HepG2 (cell line): ENCODE data around the gene POLR1D. TPM values are rescaled to one million over a fixed set of nuclear protein-coding genes. Genes with fewer than 3 reads are reported as not detected.

Source experiments
- ATF4 ChIP-seq, 2 experiments: fragments of 450-650 bp in 1 of 2; sonication (generic) in 1 of 2; formaldehyde crosslinking; IDR thresholded peaks; 2 replicates each; pipeline versions ENCODE4 v1.5.0 to v1.8.0; 2020 to 2022; ENCODE audit warnings: mild to moderate bottlenecking in 1 of 2, missing genetic modification reagents in 1 of 2
- FOXP1 ChIP-seq, 2 experiments: fragments of 450-650 bp in 1 of 2; IDR thresholded peaks; 2 replicates each; pipeline ENCODE4 v1.6.1; 2017 to 2018; ENCODE audit warnings: antibody characterized with exemption in 1 of 2
- HBP1 ChIP-seq: IDR thresholded peaks from 2 replicates; pipeline ENCODE4 v1.6.1; 2016; ENCODE audit warnings: low read depth, control low read depth
- HDAC2 ChIP-seq: sonication (generic); formaldehyde crosslinking; IDR thresholded peaks from 2 replicates; pipeline ENCODE4 v1.4.0; 2020; ENCODE audit warnings: missing genetic modification reagents
- HHEX ChIP-seq: IDR thresholded peaks from 2 replicates; pipeline ENCODE4 v1.6.1; 2016; ENCODE audit warnings: control low read depth
- HNF4A ChIP-seq: sonication (generic); formaldehyde crosslinking; IDR thresholded peaks from 2 replicates; pipeline ENCODE4 v1.4.0; 2020; ENCODE audit warnings: missing genetic modification reagents
- ISX ChIP-seq: sonication (generic); formaldehyde crosslinking; conservative IDR thresholded peaks from 2 replicates; pipeline ENCODE4 v1.5.0; 2020; ENCODE audit warnings: missing genetic modification reagents
- KDM4B ChIP-seq: sonication (generic); formaldehyde crosslinking; IDR thresholded peaks from 2 replicates; pipeline ENCODE4 v1.4.0; 2020; ENCODE audit warnings: missing genetic modification reagents
- MED1 ChIP-seq: sonication (generic); formaldehyde crosslinking; IDR thresholded peaks from 2 replicates; pipeline ENCODE4 v1.4.0; 2020; ENCODE audit warnings: missing genetic modification reagents
- NCOA2 ChIP-seq: sonication (generic); formaldehyde crosslinking; IDR thresholded peaks from 2 replicates; pipeline ENCODE4 v1.8.0; 2022; ENCODE audit warnings: inconsistent platforms
- NPAS2 ChIP-seq: sonication (generic); formaldehyde crosslinking; IDR thresholded peaks from 2 replicates; pipeline ENCODE4 v1.8.0; 2022; ENCODE audit warnings: mild to moderate bottlenecking, missing genetic modification reagents, borderline replicate concordance
- NR2F2 ChIP-seq: IDR thresholded peaks from 2 replicates; pipeline ENCODE4 v1.6.1; 2012; ENCODE audit warnings: low read depth, inconsistent platforms, borderline replicate concordance
- NR2F6 ChIP-seq, 2 experiments: IDR thresholded peaks; 2 replicates each; pipeline ENCODE4 v1.6.1; 2016; ENCODE audit warnings: antibody characterized with exemption in 1 of 2, mild to moderate bottlenecking in 1 of 2
- RFX3 ChIP-seq: IDR thresholded peaks from 2 replicates; pipeline ENCODE4 v1.6.1; 2016; ENCODE audit warnings: missing biosample characterization, missing genetic modification reagents
- ZBTB20 ChIP-seq: sonication (generic); formaldehyde crosslinking; IDR thresholded peaks from 2 replicates; pipeline ENCODE4 v1.8.1; 2023; ENCODE audit warnings: missing genetic modification reagents, low read depth, mild to moderate bottlenecking, borderline replicate concordance
- ZC3H4 ChIP-seq: sonication (generic); formaldehyde crosslinking; IDR thresholded peaks from 2 replicates; pipeline ENCODE4 v1.4.0; 2020; ENCODE audit warnings: missing genetic modification reagents, borderline replicate concordance
- ZEB1 ChIP-seq: IDR thresholded peaks from 2 replicates; pipeline ENCODE4 v1.6.1; 2012; ENCODE audit warnings: mild to moderate bottlenecking, low read depth, inconsistent platforms; ENCODE audit not compliant: insufficient replicate concordance
- ZNF225 ChIP-seq: sonication (generic); formaldehyde crosslinking; IDR thresholded peaks from 2 replicates; pipeline ENCODE4 v1.4.0; 2020; ENCODE audit warnings: mild to moderate bottlenecking, missing genetic modification reagents
- ZNF343 ChIP-seq: sonication (generic); formaldehyde crosslinking; IDR thresholded peaks from 2 replicates; pipeline ENCODE4 v1.4.0; 2020; ENCODE audit warnings: mild to moderate bottlenecking, missing genetic modification reagents
- ZNF510 ChIP-seq: sonication (generic); formaldehyde crosslinking; IDR thresholded peaks from 2 replicates; pipeline ENCODE4 v1.4.0; 2020; ENCODE audit warnings: low read depth, mild to moderate bottlenecking, missing genetic modification reagents
- ZNF713 ChIP-seq: sonication (generic); formaldehyde crosslinking; IDR thresholded peaks from 2 replicates; pipeline ENCODE4 v1.4.0; 2020; ENCODE audit warnings: mild to moderate bottlenecking, missing genetic modification reagents
- ZNF784 ChIP-seq: sonication (generic); formaldehyde crosslinking; IDR thresholded peaks from 2 replicates; pipeline ENCODE4 v1.5.1; 2020; ENCODE audit warnings: missing genetic modification reagents, mild to moderate bottlenecking, borderline replicate concordance
- ZNF841 ChIP-seq: sonication (generic); formaldehyde crosslinking; IDR thresholded peaks from 2 replicates; pipeline ENCODE4 v1.8.1; 2023; ENCODE audit warnings: missing genetic modification reagents, borderline replicate concordance
- polyA plus RNA-seq, 8 experiments: library from polyadenylated mRNA; depleted of rRNA in 3 of 8; stranded (reverse) in 7 of 8; unstranded in 1 of 8; fragments of >200 nt; fragmentation: Illumina TruSeq in 4 of 8; extraction: Trizol in 4 of 8; gene quantifications; 2 replicates each; pipeline versions ENCODE4 v1.2.1 to v1.2.3, GENCODE V29; 2011 to 2016; ENCODE audit warnings: low read depth in 4 of 8, missing spikeins in 1 of 8, mixed read lengths in 1 of 8; ENCODE audit not compliant: insufficient read depth in 1 of 8
- total RNA-seq, 5 experiments: library from RNA; depleted of rRNA; stranded (reverse); fragments of >200 nt; fragmentation: Illumina TruSeq; extraction: Trizol; gene quantifications; 2 replicates each; pipeline ENCODE4 v1.2.3, GENCODE V29; 2016; ENCODE audit warnings: low read depth in 1 of 5
- TF ChIP-seq, protein P1 (sequence below): sonication (generic); formaldehyde crosslinking; IDR thresholded peaks from 2 replicates; pipeline ENCODE4 v1.4.0; 2020; ENCODE audit warnings: missing genetic modification reagents
- TF ChIP-seq, protein P2 (sequence below): sonication (generic); formaldehyde crosslinking; IDR thresholded peaks from 2 replicates; pipeline ENCODE4 v1.5.0; 2020; ENCODE audit warnings: missing genetic modification reagents, mild to moderate bottlenecking, borderline replicate concordance

POLR1D gene
- total and polyA plus RNA-seq, 2 of the 13 experiments (the other 11 are each of a cell fraction or from before 2014, with no cell fraction given), result 183 to 490 TPM

- TF ChIP-seq ZC3H4 (CRISPR knock-in tag), result no peak
- TF ChIP-seq ZNF343, result no peak
- TF ChIP-seq, protein P1, sequence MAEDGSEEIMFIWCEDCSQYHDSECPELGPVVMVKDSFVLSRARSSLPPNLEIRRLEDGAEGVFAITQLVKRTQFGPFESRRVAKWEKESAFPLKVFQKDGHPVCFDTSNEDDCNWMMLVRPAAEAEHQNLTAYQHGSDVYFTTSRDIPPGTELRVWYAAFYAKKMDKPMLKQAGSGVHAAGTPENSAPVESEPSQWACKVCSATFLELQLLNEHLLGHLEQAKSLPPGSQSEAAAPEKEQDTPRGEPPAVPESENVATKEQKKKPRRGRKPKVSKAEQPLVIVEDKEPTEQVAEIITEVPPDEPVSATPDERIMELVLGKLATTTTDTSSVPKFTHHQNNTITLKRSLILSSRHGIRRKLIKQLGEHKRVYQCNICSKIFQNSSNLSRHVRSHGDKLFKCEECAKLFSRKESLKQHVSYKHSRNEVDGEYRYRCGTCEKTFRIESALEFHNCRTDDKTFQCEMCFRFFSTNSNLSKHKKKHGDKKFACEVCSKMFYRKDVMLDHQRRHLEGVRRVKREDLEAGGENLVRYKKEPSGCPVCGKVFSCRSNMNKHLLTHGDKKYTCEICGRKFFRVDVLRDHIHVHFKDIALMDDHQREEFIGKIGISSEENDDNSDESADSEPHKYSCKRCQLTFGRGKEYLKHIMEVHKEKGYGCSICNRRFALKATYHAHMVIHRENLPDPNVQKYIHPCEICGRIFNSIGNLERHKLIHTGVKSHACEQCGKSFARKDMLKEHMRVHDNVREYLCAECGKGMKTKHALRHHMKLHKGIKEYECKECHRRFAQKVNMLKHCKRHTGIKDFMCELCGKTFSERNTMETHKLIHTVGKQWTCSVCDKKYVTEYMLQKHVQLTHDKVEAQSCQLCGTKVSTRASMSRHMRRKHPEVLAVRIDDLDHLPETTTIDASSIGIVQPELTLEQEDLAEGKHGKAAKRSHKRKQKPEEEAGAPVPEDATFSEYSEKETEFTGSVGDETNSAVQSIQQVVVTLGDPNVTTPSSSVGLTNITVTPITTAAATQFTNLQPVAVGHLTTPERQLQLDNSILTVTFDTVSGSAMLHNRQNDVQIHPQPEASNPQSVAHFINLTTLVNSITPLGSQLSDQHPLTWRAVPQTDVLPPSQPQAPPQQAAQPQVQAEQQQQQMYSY (CRISPR knock-in tag), result no peak
- TF ChIP-seq HBP1 (CRISPR knock-in tag), result no peak
- TF ChIP-seq RFX3 (CRISPR knock-in tag), result no peak
- no peak for TF ChIP-seq ISX (CRISPR knock-in tag)
- no peak for TF ChIP-seq ZNF713 (CRISPR knock-in tag)
- TF ChIP-seq NR2F6 (IDR thresholded peaks at IDR 0.05), result no peak; the same call in 1 of the 2 replicates
- peak; percentile 43; the same call in 1 of the 2 replicates for TF ChIP-seq NR2F6 (CRISPR knock-in tag; IDR thresholded peaks at IDR 0.05)
- TF ChIP-seq ZEB1, result peak; percentile 78
- no peak for TF ChIP-seq KDM4B (CRISPR knock-in tag)
- TF ChIP-seq NR2F2, result no peak
- TF ChIP-seq NCOA2 (CRISPR knock-in tag), result peak; percentile 69
- TF ChIP-seq ZNF841 (CRISPR knock-in tag), result no peak
- 0 out of 2 replicates have a peak, but pooled peaks have one; percentile 52 for TF ChIP-seq HDAC2 (CRISPR knock-in tag)
- TF ChIP-seq MED1 (CRISPR knock-in tag), result 0 out of 2 replicates have a peak, but pooled peaks have one; percentile 37
- no peak for TF ChIP-seq ZBTB20 (CRISPR knock-in tag)
- TF ChIP-seq HNF4A (CRISPR knock-in tag), result 0 out of 2 replicates have a peak, but pooled peaks have one; percentile 19
- TF ChIP-seq ZNF510 (CRISPR knock-in tag), result no peak
- TF ChIP-seq, protein P2, sequence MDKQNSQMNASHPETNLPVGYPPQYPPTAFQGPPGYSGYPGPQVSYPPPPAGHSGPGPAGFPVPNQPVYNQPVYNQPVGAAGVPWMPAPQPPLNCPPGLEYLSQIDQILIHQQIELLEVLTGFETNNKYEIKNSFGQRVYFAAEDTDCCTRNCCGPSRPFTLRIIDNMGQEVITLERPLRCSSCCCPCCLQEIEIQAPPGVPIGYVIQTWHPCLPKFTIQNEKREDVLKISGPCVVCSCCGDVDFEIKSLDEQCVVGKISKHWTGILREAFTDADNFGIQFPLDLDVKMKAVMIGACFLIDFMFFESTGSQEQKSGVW (CRISPR knock-in tag), result no peak
- no peak for TF ChIP-seq FOXP1 (IDR thresholded peaks at IDR 0.05)
- TF ChIP-seq FOXP1 (CRISPR knock-in tag; IDR thresholded peaks at IDR 0.05), result peak; percentile 70; the same call in 1 of the 2 replicates
- TF ChIP-seq HHEX (CRISPR knock-in tag), result no peak
- no peak for TF ChIP-seq ZNF225 (CRISPR knock-in tag)
- no peak for TF ChIP-seq ZNF784 (CRISPR knock-in tag)
- TF ChIP-seq ATF4 (CRISPR knock-in tag; IDR thresholded peaks at IDR 0.05), result no peak
- no peak for TF ChIP-seq NPAS2
Observed at GRCh38 chr13:27624071-27624470, 2.4 kb downstream of the POLR1D start (continued).
